HUES64 (cell line): ENCODE results near the gene LDHD.
"Not testable (repeated sequence)": the region's sequence is repeated elsewhere in the genome, so short reads cannot be mapped to it uniquely, and the experiment has no call there.

Source experiments
- H3K27ac ChIP-seq: 2 replicates; pipeline ENCODE4 v1.7.0; 2013; ENCODE audit warnings: low read depth, low read length, inconsistent platforms
- H3K27me3 ChIP-seq: 2 replicates; pipeline ENCODE4 v1.6.1; 2013; ENCODE audit warnings: mild to moderate bottlenecking, low read length; ENCODE audit not compliant: insufficient read depth
- H3K36me3 ChIP-seq: 2 replicates; pipeline ENCODE4 v1.6.1; 2013; ENCODE audit warnings: mild to moderate bottlenecking, low read length; ENCODE audit not compliant: insufficient read depth
- H3K4me1 ChIP-seq: 2 replicates; pipeline ENCODE4 v1.6.1; 2013; ENCODE audit warnings: mild to moderate bottlenecking, low read length, moderate library complexity; ENCODE audit not compliant: insufficient read depth
- H3K4me3 ChIP-seq: 2 replicates; pipeline ENCODE4 v1.5.1; 2013; ENCODE audit warnings: mild to moderate bottlenecking, low read length, moderate library complexity
- H3K9ac ChIP-seq: 2 replicates; pipeline ENCODE4 v1.6.1; 2013; ENCODE audit warnings: mild to moderate bottlenecking, low read depth, low read length
- H3K9me3 ChIP-seq: 2 replicates; pipeline ENCODE4 v1.6.1; 2013; ENCODE audit warnings: low read depth, low read length; ENCODE audit not compliant: insufficient read depth
- WGBS: fragments of 150-250, 120-280 bp; methylation state at CpG from one replicate; pipeline ENCODE4 v1.1.7; 2013; ENCODE audit warnings: missing lambda C conversion rate; 5-methylcytosine and 5-hydroxymethylcytosine counted together

LDHD gene

GRCh38 chr16:75130150-75130771 is 13.7 kb upstream of the LDHD start:
- Histone ChIP-seq H3K27me3 (no peaks in the 10 kb centered on the region), H3K4me3 (no peak overlapping the region)
- 82% methylated on average over 9 of the region's 9 CpGs for WGBS

GRCh38 chr16:75129421-75130149 is 13.0 kb upstream of the LDHD start:
- not testable (repeated sequence) for H3K4me1 ChIP-seq, H3K4me3 ChIP-seq, H3K9ac ChIP-seq, H3K27me3 ChIP-seq, H3K27ac ChIP-seq, H3K36me3 ChIP-seq
- WGBS: 97% methylated on average over 5 of the region's 5 CpGs
- H3K9me3 ChIP-seq: peaks cover 23% of the 10 kb centered on the region; the same call in 1 of the 2 replicates

More at GRCh38 chr16:75130150-75130771, 13.7 kb upstream of the LDHD start:
- peaks cover 23% of the 10 kb centered on the region; the same call in 1 of the 2 replicates for H3K9me3 ChIP-seq
- H3K9ac ChIP-seq: no peak overlapping the region
- H3K27ac ChIP-seq: no peak overlapping the region
- peaks cover 8% of the 10 kb centered on the region; the same call in 1 of the 2 replicates for H3K4me1 ChIP-seq
- no peaks in the 10 kb centered on the region for H3K36me3 ChIP-seq

- peaks cover 23% of the 10 kb centered on the region; the same call in 1 of the 2 replicates for H3K9me3 ChIP-seq
- WGBS: 93% methylated on average over 4 of the region's 4 CpGs
- no peak overlapping the region for H3K4me3 ChIP-seq
- H3K36me3 ChIP-seq: no peaks in the 10 kb centered on the region
- H3K9ac ChIP-seq: no peak overlapping the region
- peaks cover 8% of the 10 kb centered on the region; the same call in 1 of the 2 replicates for H3K4me1 ChIP-seq
- H3K27me3 ChIP-seq: no peaks in the 10 kb centered on the region
- no peak overlapping the region for H3K27ac ChIP-seq
These were observed 11.3 kb upstream of the LDHD start for GRCh38 chr16:75127713-75128415.

- Histone ChIP-seq H3K27ac (no peak overlapping the region), H3K9ac (no peak overlapping the region), H3K27me3 (no peaks in the 10 kb centered on the region), H3K4me1 (peaks cover 21% of the 10 kb centered on the region), H3K9me3 (peaks cover 34% of the 10 kb centered on the region), H3K36me3 (no peaks in the 10 kb centered on the region), H3K4me3 (no peak overlapping the region)
- WGBS: no CpG with 5 or more reads among the region's 1 CpG
These were observed 6.0 kb upstream of the LDHD start for GRCh38 chr16:75122609-75123008.

DNA sequence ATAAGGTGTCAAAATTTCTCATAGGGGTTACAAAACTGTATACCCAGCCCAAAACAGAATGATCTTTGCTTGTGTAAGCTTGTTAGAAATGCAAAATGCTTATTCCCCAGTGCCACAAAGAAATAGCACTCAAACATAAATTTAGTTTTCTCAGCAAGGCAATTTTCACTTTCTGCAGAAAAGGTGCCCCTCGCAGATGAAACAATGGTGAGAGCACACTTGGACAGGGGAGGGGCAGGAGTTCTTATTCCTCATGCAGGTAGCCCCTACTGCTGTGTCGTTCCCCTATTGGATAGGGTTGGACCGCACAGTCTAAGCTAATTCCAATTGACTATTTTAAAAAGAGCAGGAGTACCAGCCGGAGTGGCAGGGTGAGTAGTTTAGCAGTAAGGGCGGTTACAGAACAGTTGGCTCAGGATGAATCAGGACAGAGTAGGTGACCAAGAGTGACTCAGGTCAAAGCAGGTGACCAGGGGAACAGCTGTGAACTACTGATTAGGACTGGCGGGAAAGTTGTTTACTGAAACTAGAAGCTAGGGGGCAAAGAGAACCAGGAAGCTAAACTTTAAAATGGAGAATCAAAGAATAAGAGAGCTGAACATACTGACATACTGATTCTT is 5.5 kb upstream of the LDHD start:
- 94% methylated on average over 6 of the region's 6 CpGs for WGBS
- no peak overlapping the region for H3K9ac ChIP-seq

GRCh38 chr16:75120253-75120652 is 3.7 kb upstream of the LDHD start:
- H3K27me3 ChIP-seq: no peaks in the 10 kb centered on the region
- WGBS: 77% methylated on average over 4 of the region's 4 CpGs
- H3K27ac ChIP-seq: no peak overlapping the region
- no peak overlapping the region for H3K9ac ChIP-seq
- no peaks in the 10 kb centered on the region for H3K36me3 ChIP-seq
- H3K9me3 ChIP-seq: peaks cover 20% of the 10 kb centered on the region
- no peak overlapping the region for H3K4me3 ChIP-seq
- H3K4me1 ChIP-seq: peaks cover 33% of the 10 kb centered on the region

More for the DNA sequence above, 5.5 kb upstream of the LDHD start:
- Histone ChIP-seq H3K4me3 (no peak overlapping the region), H3K36me3 (no peaks in the 10 kb centered on the region), H3K9me3 (peaks cover 29% of the 10 kb centered on the region), H3K27ac (no peak overlapping the region), H3K4me1 (peaks cover 23% of the 10 kb centered on the region), H3K27me3 (no peaks in the 10 kb centered on the region)

DNA sequence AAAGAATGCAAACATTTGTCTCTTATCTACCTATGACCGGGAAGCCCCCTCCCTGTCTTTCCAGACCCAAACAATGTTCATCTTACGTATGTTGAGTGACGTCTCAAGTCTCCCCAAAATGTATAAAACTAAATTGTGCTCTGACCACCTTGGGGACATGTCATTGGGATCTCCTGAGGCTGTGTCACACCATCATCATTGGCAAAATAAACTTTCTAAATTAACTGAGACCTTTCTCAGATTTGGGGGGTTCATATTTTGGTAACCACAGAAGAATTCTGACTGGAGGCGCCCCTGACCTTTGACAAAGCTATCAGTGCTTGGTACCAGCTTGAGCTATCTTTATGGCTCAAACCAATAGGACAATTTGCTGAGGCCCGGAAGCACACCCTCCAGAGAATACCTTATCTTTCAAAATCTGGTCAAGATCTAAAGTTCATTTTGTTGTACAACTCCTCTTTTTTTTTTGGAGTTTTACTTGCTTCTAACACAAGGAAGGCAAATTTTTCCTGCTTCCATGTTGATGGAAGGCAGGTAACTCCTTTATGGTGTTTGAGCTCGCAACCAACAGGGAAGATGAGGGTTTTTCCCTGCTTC is 2.5 kb upstream of the LDHD start:
- peaks cover 20% of the 10 kb centered on the region for H3K9me3 ChIP-seq
- H3K36me3 ChIP-seq: no peaks in the 10 kb centered on the region
- no peaks in the 10 kb centered on the region for H3K27me3 ChIP-seq
- peaks cover 33% of the 10 kb centered on the region for H3K4me1 ChIP-seq
- 57% methylated on average over 6 of the region's 6 CpGs for WGBS
- H3K9ac ChIP-seq: no peak overlapping the region
- peak overlapping the region; percentile 66; the same call in 1 of the 2 replicates for H3K27ac ChIP-seq
- H3K4me3 ChIP-seq: no peak overlapping the region

DNA sequence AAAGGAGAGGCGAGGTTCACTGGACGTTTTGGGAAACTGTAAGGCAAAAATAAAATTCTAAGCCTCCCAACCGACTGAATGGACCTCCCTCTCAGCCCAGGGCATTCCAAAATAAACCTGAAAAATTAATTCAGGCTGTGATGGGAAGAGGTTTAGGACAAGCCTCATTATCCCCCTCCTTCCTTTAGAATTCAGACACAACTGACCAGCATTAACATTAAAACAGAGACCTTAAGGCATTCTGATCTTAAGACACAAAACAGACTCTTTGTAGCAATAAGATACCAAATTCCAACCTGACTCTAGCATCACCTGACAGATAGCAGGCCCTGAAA is 298 bp upstream of the LDHD start:
- H3K27me3 ChIP-seq: no peaks in the 10 kb centered on the region
- WGBS: 58% methylated on average over 3 of the region's 3 CpGs
- peak overlapping the region; percentile 43 for H3K4me3 ChIP-seq
- peaks cover 12% of the 10 kb centered on the region for H3K9me3 ChIP-seq
- H3K36me3 ChIP-seq: no peaks in the 10 kb centered on the region
- H3K27ac ChIP-seq: peak overlapping the region; percentile 73; the same call in 1 of the 2 replicates
- H3K9ac ChIP-seq: no peak overlapping the region
- H3K4me1 ChIP-seq: peaks cover 45% of the 10 kb centered on the region

DNA sequence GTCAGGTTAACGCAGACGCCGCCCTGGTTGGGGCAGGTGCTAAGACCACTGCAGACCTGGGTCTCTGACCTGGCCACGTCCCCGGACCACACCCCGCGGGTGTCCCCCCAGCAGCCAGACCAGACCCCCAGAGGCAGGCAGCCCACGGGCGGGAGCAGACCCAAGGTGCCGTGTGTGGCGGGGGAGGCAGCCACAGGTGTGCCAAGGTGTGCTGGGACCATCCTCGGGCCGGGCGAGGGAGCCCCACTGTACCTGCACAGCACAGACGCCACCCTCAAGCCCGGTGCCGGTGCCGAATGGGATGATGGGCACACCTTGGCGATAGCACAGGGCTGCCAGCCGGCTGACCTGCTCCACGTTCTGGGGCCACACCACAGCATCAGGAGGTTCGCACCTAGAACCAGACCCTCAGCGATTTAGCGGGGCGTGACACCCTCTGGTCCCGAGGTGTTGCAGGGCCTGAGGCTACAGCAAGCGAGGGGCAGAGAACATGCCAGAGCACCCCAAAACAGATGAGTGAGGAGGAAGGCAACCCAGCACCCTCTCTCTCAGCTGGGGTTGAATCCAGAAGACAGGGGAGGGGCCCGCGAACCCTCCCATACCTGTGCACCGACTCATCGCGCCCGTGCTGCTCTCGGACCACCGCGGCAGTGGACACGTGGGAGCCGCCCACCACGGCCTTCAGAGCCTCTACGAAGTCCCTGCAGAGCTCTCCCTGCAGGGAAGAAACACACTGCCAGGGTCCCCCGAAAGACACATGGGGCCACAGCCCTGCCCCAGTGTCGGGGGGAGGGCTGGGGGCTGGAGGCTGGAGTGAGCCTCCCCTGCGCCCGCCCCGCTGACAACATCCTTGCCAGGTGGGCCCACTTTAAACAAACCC is 1.4 kb downstream of the LDHD start:
- no peaks in the 10 kb centered on the region for H3K9me3 ChIP-seq
- 92% methylated on average over 45 of the region's 45 CpGs for WGBS
- no peaks in the 10 kb centered on the region for H3K27me3 ChIP-seq
- no peak overlapping the region for H3K4me3 ChIP-seq
- peak overlapping the region; percentile 60; the same call in 1 of the 2 replicates for H3K27ac ChIP-seq
- H3K4me1 ChIP-seq: peaks cover 58% of the 10 kb centered on the region
- H3K36me3 ChIP-seq: no peaks in the 10 kb centered on the region
- no peak overlapping the region for H3K9ac ChIP-seq
